Measurements from ENCODE around the gene ADGRD1.

Gene ADGRD1

GRCh38 chr12:131003036-131003715 is 49.5 kb downstream of the ADGRD1 start:
- intact Hi-C loops (cut with DNase I): no loop called here

GRCh38 chr12:131003716-131004045 is 50.0 kb downstream of the ADGRD1 start:
- intact Hi-C loops (cut with DNase I): no loop called here
- DNase-seq: peak in 2 of 10 donors; percentile 36 to 43

More at GRCh38 chr12:131003036-131003715, 49.5 kb downstream of the ADGRD1 start:
- peak in 2 of 10 donors; percentile 62 to 79 for DNase-seq

- peak in 1 of 10 donors; percentile 78 for DNase-seq
These were observed 50.5 kb downstream of the ADGRD1 start for GRCh38 chr12:131004166-131004565.

GRCh38 chr12:131005161-131006035 is 51.7 kb downstream of the ADGRD1 start:
- intact Hi-C loops (cut with DNase I): no loop called here
- peak in 1 of 10 donors; percentile 80 for DNase-seq

More at GRCh38 chr12:131004166-131004565, 50.5 kb downstream of the ADGRD1 start:
- intact Hi-C loops (cut with DNase I): no loop called here

GRCh38 chr12:131006036-131006735 is 52.5 kb downstream of the ADGRD1 start:
- DNase-seq: peak in 2 of 10 donors; percentile 39 to 76
- intact Hi-C loops (cut with DNase I): no loop called here

GRCh38 chr12:131007031-131007739 is 53.5 kb downstream of the ADGRD1 start:
- peak in 7 of 10 donors; percentile 20 to 89 (median 47) for DNase-seq
- intact Hi-C loops (cut with DNase I): no loop called here

- intact Hi-C loops (cut with DNase I): no loop called here
- DNase-seq: peak in 1 of 10 donors; percentile 1
These were observed 54.0 kb downstream of the ADGRD1 start for GRCh38 chr12:131007740-131008117.

- intact Hi-C loops (cut with DNase I): no loop called here
- DNase-seq: peak in 3 of 10 donors; percentile 48 to 74 (median 62)
These were observed 54.6 kb downstream of the ADGRD1 start for GRCh38 chr12:131008131-131008912.

- DNase-seq: peak in 2 of 10 donors; percentile 62 to 65
- intact Hi-C loops (cut with DNase I): no loop called here
These were observed 55.2 kb downstream of the ADGRD1 start for GRCh38 chr12:131008913-131009270.

- intact Hi-C loops (cut with DNase I): no loop called here
These were observed 56.1 kb downstream of the ADGRD1 start for GRCh38 chr12:131009595-131010395.

GRCh38 chr12:131010396-131011131 is 56.9 kb downstream of the ADGRD1 start:
- DNase-seq: peak in 2 of 10 donors; percentile 42 to 60
- intact Hi-C loops (cut with DNase I): no loop called here

More at GRCh38 chr12:131009595-131010395, 56.1 kb downstream of the ADGRD1 start:
- DNase-seq: peak in 2 of 10 donors; percentile 39 to 70

GRCh38 chr12:131011165-131012079 is 57.7 kb downstream of the ADGRD1 start:
- peak in 3 of 10 donors; percentile 43 to 82 (median 77) for DNase-seq
- intact Hi-C loops (cut with DNase I): no loop called here

GRCh38 chr12:131012279-131013069 is 58.8 kb downstream of the ADGRD1 start:
- intact Hi-C loops (cut with DNase I): no loop called here
- DNase-seq: peak in 3 of 10 donors; percentile 55 to 67 (median 60)

- intact Hi-C loops (cut with DNase I): no loop called here
These were observed 59.4 kb downstream of the ADGRD1 start for GRCh38 chr12:131013118-131013517.

GRCh38 chr12:131014343-131014742 is 60.6 kb downstream of the ADGRD1 start:
- peak in 2 of 10 donors; percentile 2 to 59 for DNase-seq
- intact Hi-C loops (cut with DNase I): no loop called here

More at GRCh38 chr12:131013118-131013517, 59.4 kb downstream of the ADGRD1 start:
- DNase-seq: peak in 2 of 10 donors; percentile 1 to 20

All from posterior cingulate gyrus (tissue), 11 donors.